Measurements from ENCODE around the gene CACNB3. TPM values are rescaled to one million over a fixed set of nuclear protein-coding genes. Genes with fewer than 3 reads are reported as not detected.

The CACNB3 gene
- total and polyA plus RNA-seq, 2 of the 8 experiments (the other 6 are each of a cell fraction or from before 2014, with no cell fraction given) = 12.5 to 16.0 TPM

DNA sequence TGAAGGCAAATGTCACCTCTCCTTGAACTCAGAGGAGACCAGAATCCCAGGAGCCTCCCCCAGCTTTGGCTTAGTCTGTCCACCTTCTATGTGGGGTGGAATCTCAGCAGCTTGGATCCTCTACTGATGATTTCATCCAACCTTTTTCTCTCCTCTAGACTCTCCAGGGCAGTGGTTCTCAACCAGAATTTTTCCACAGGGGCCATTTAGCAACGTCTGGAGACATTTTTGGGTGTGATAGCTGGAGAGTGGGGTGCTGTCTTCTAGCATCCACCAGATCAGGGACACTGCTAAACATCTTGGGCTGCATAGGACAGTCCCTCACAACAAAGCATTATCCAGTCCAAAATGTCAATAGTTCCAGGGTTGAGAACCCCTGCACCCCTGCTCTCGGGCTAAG, 38.1 kb downstream of the CACNB3 start:
- Histone ChIP-seq H3K4me2 (ENCODE audit: insufficient read depth in 1 of 2, low read depth in 2 of 2, low read length in 2 of 2) (no peak overlapping the region), H3K27ac (ENCODE audit: low read depth, low read length) (no peak overlapping the region), H4K8ac (ENCODE audit: extremely low read depth, insufficient read depth, low read length) (no peak overlapping the region), H4K5ac (ENCODE audit: insufficient read length, low read depth, low read length) (no peak overlapping the region), H2BK5ac (ENCODE audit: low read depth, low read length) (no peak overlapping the region), H3K79me1 (ENCODE audit: low read depth, low read length) (no peaks in the 10 kb centered on the region), H3K9ac (replicated peaks in 1 of 4; ENCODE audit: extremely low read depth in 1 of 4, low read depth in 3 of 4, low read length in 3 of 4) (no peak overlapping the region), H2AK5ac (ENCODE audit: low read depth, low read length) (no peak overlapping the region), H3K4me3 (ENCODE audit: extremely low read depth in 1 of 4, insufficient read depth in 2 of 4, low read depth in 3 of 4, low read length in 4 of 4) (no peak overlapping the region), H3K79me2 (ENCODE audit: control insufficient read depth in 1 of 2, insufficient read depth in 2 of 2, low read length in 2 of 2) (peaks cover 2 to 5% of the 10 kb centered on the region in 2 experiments; a peak in 3 of 4 replicates), H2BK12ac (ENCODE audit: low read depth, low read length) (no peak overlapping the region), H3K56ac (replicated peaks; ENCODE audit: insufficient read length, low read depth, low read length) (no peak overlapping the region), H3K27me3 (replicated peaks in 1 of 4; ENCODE audit: control insufficient read depth in 3 of 4, extremely low read depth in 1 of 4, insufficient read depth in 3 of 4, low read length in 3 of 4) (no peaks in the 10 kb centered on the region), H2BK15ac (ENCODE audit: low read length) (no peak overlapping the region), H3K36me3 (ENCODE audit: control insufficient read depth in 2 of 4, insufficient read depth in 4 of 4, low read length in 3 of 4) (peaks cover 15 to 40% (median 23%) of the 10 kb centered on the region in 4 experiments), H3K4me1 (replicated peaks in 1 of 4; ENCODE audit: control insufficient read depth in 3 of 4, insufficient read depth in 4 of 4, low read length in 3 of 4) (peaks cover 0 to 5% (median 5%) of the 10 kb centered on the region in 4 experiments; a peak in 4 of 7 replicates), H3K4ac (replicated peaks; ENCODE audit: insufficient read length, low read depth, low read length) (no peak overlapping the region), H4K20me1 (replicated peaks in 1 of 2; ENCODE audit: control insufficient read depth in 1 of 2, insufficient read depth in 2 of 2, low read length in 2 of 2) (peaks cover 2 to 7% of the 10 kb centered on the region in 2 experiments), H3K9me3 (ENCODE audit: insufficient read depth in 2 of 2, low read depth in 1 of 2, low read length in 1 of 2) (no peaks in the 10 kb centered on the region), H3K23me2 (ENCODE audit: low read depth, low read length) (peaks cover 3% of the 10 kb centered on the region; the same call in 1 of the 2 replicates), H3K18ac (ENCODE audit: extremely low read depth, low read length) (no peak overlapping the region), H3K14ac (ENCODE audit: insufficient read length) (no peak overlapping the region), H2BK120ac (replicated peaks; ENCODE audit: low read depth, low read length) (no peak overlapping the region), H2AFZ (ENCODE audit: low read length) (no peak overlapping the region), H3K23ac (ENCODE audit: insufficient read length) (no peak overlapping the region), H4K91ac (replicated peaks; ENCODE audit: insufficient read length, low read length) (no peak overlapping the region), H2BK20ac (ENCODE audit: low read length) (no peak overlapping the region)
- TF ChIP-seq POLR2AphosphoS5 (IDR thresholded peaks at IDR 0.05; ENCODE audit: low read depth, low read length) (peak; percentile 57; the same call in 1 of the 2 replicates), SIN3A (conservative IDR thresholded peaks at IDR 0.05 in 1 of 2, IDR thresholded peaks at IDR 0.05 in 1 of 2; ENCODE audit: low read depth in 1 of 2, low read length in 2 of 2) (no peak)
- DNase-seq (ENCODE audit: low read depth in 1 of 2, low spot score in 2 of 2) = no peak
- no peak for FAIRE-seq
- CTCF ChIA-PET (ENCODE audit: partially characterized antibody) = interaction anchor here (0.6 to 26.4 kb wide), 13 partner anchors 10 to 185 kb away, joined by 3 to 678 read pairs (median 4); partner anchors contain the start of gene RND1
- POLR2A ChIA-PET (ENCODE audit: partially characterized antibody) = interaction anchor here (0.8 to 22.9 kb wide), 5 partner anchors 7 to 101 kb away, joined by 3 to 651 read pairs (median 5); partner anchors contain the start of genes ARF3 and RND1
- 88% methylated on average over 2 of the region's 2 CpGs; no CpG with 5 or more reads in 1 of the 2 experiments for WGBS, 2 experiments (ENCODE audit: extremely low coverage in 1 of 2, insufficient coverage in 1 of 2, insufficient read length in 1 of 2, insufficient replicate concordance in 2 of 2, low coverage in 1 of 2, low lambda C conversion rate in 2 of 2, missing lambda C conversion rate in 1 of 2)

Data from H1 (cell line).